ENCODE data around the gene USP53. TPM values are rescaled to one million over a fixed set of nuclear protein-coding genes. Genes with fewer than 3 reads are reported as not detected.
"Not testable (repeated sequence)": the region's sequence is repeated elsewhere in the genome, so short reads cannot be mapped to it uniquely, and the experiment has no call there.

USP53 gene
- total RNA-seq, 4 donors from 2014 or later, result 34.2 to 56.4 (median 44.8) TPM

- DNase-seq (ENCODE audit: low spot score in 2 of 2), result no peak
- WGBS, 2 donors, result 70 to 72% methylated on average over 2 of the region's 2 CpGs
- TF ChIP-seq, protein P1, sequence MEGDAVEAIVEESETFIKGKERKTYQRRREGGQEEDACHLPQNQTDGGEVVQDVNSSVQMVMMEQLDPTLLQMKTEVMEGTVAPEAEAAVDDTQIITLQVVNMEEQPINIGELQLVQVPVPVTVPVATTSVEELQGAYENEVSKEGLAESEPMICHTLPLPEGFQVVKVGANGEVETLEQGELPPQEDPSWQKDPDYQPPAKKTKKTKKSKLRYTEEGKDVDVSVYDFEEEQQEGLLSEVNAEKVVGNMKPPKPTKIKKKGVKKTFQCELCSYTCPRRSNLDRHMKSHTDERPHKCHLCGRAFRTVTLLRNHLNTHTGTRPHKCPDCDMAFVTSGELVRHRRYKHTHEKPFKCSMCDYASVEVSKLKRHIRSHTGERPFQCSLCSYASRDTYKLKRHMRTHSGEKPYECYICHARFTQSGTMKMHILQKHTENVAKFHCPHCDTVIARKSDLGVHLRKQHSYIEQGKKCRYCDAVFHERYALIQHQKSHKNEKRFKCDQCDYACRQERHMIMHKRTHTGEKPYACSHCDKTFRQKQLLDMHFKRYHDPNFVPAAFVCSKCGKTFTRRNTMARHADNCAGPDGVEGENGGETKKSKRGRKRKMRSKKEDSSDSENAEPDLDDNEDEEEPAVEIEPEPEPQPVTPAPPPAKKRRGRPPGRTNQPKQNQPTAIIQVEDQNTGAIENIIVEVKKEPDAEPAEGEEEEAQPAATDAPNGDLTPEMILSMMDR (IDR thresholded peaks at IDR 0.05), result no peak
- no peak for TF ChIP-seq POLR2A (IDR thresholded peaks at IDR 0.05)
- intact Hi-C loops (cut with DNase I; ENCODE audit: low total_unique reads), result loop anchor here (10.0 kb wide), 1 partner anchor 740 kb away; no protein-coding TSS in a partner anchor
- H3K4me3 ChIP-seq (ENCODE audit: low read depth, poor library complexity, severe bottlenecking), result no peak overlapping the region
These were observed 102.5 kb downstream of the USP53 start for GRCh38 chr4:119315036-119315435.

DNA sequence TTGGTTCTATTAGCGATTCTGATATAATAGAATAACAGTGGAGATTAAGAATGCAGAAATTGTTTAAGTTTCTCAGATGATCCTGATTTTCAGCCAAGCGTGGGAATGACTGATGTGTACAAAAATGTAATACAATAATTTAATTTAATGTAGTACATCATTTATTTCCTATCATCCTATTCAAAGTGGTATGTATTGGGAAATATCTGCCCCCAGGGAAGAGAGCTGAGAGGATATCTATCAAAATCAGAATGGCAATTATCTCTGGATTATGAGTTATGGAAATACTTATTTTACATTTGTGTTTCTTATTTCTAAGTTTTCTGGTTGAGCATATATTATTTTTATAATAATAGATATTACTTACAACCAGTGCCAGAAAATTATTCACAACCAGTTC is 105.5 kb downstream of the USP53 start:
- intact Hi-C loops (cut with DNase I; ENCODE audit: low total_unique reads), result loop anchor here (10.0 kb wide), 1 partner anchor 737 kb away; no protein-coding TSS in a partner anchor
- TF ChIP-seq, protein P1 (IDR thresholded peaks at IDR 0.05), result no peak
- TF ChIP-seq POLR2A (IDR thresholded peaks at IDR 0.05), result no peak

DNA sequence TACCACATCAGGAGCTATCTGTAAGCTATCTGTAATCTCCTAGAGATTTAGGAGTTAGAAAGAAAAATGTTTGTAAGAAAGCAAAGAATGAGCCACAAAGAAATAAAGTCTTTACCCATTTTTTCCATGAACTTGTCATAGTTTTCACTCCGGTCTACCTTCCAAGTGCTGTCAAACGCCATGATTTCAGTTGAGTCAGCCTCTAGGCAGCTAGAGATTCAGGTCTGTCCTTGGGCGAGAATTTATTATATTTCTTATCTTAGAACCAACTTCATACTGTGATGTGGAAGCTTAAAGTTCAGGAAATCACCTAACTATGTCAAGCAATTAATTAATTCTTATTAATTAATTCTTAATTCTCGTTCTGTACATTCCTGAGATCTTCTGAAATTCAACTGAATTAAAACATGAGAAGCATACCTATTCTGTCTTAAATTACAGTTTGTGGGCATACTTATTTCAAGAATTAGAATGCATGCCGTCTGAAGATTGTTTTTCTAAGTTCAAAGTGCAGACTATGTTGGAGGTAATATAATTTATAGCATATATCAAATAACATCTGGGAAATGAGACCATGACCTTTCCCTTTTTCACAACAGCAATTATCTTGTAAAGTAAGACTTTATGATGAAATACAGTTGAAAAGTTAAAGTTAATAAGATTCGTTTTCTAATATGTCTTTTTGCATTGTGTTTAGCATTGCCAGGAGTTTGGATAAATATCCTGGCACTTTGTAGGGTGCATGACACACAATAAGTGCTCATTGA is 109.6 kb downstream of the USP53 start, which contains the start of gene FABP2:
Gene FABP2 (minus strand): TSS at position 218 of the 767 bp plus-strand sequence. CDS start 36 bp downstream, at position 182.
- DNase-seq (ENCODE audit: low spot score in 2 of 2), result no peak
- TF ChIP-seq, protein P1 (IDR thresholded peaks at IDR 0.05), result no peak
- no peak for TF ChIP-seq POLR2A (IDR thresholded peaks at IDR 0.05)
- H3K4me3 ChIP-seq (ENCODE audit: low read depth, poor library complexity, severe bottlenecking), result no peak within 1 kb of the TSS
- WGBS, 2 donors, result 65 to 67% methylated on average over 6 of the region's 6 CpGs
- intact Hi-C loops (cut with DNase I; ENCODE audit: low total_unique reads), result no loop called here

More for the DNA sequence above, 105.5 kb downstream of the USP53 start:
- 66 to 67% methylated on average over 2 of the region's 2 CpGs for WGBS, 2 donors
- no peak for DNase-seq (ENCODE audit: low spot score in 2 of 2)
- no peak overlapping the region for H3K4me3 ChIP-seq (ENCODE audit: low read depth, poor library complexity, severe bottlenecking)

DNA sequence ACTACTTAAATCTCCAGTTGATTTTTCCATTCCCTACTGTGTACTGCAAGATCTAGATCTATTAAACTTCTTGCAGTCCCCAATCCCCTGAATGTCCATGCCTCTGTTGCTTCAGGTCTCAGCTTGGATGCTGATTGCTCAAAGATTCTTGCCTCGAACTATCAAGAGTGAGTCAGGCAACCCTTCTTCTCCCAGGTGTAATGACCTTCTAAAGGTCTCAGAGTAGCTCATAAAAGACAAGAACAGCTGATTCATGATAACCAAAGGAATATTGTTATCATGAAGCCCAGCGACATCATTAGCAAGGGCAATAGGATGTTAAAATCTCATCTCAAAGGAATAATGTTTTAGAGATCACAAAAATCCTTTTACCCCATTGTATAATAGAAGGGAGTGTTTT is 116.2 kb downstream of the USP53 start:
- WGBS, 2 donors, result 75 to 83% methylated on average over 2 of the region's 2 CpGs
- intact Hi-C loops (cut with DNase I; ENCODE audit: low total_unique reads), result no loop called here
- DNase-seq (ENCODE audit: low spot score in 2 of 2), result no peak
- H3K4me3 ChIP-seq (ENCODE audit: low read depth, poor library complexity, severe bottlenecking), result no peak overlapping the region
- TF ChIP-seq POLR2A (IDR thresholded peaks at IDR 0.05), result no peak
- TF ChIP-seq, protein P1 (IDR thresholded peaks at IDR 0.05), result no peak

GRCh38 chr4:119329835-119330620 is 117.5 kb downstream of the USP53 start:
- 54% methylated on average over 2 of the region's 2 CpGs for WGBS, 2 donors
- DNase-seq (ENCODE audit: low spot score in 2 of 2), result no peak
- TF ChIP-seq POLR2A (IDR thresholded peaks at IDR 0.05), result no peak
- TF ChIP-seq, protein P1 (IDR thresholded peaks at IDR 0.05), result no peak
- intact Hi-C loops (cut with DNase I; ENCODE audit: low total_unique reads), result no loop called here
- H3K4me3 ChIP-seq (ENCODE audit: low read depth, poor library complexity, severe bottlenecking), result no peak overlapping the region

DNA sequence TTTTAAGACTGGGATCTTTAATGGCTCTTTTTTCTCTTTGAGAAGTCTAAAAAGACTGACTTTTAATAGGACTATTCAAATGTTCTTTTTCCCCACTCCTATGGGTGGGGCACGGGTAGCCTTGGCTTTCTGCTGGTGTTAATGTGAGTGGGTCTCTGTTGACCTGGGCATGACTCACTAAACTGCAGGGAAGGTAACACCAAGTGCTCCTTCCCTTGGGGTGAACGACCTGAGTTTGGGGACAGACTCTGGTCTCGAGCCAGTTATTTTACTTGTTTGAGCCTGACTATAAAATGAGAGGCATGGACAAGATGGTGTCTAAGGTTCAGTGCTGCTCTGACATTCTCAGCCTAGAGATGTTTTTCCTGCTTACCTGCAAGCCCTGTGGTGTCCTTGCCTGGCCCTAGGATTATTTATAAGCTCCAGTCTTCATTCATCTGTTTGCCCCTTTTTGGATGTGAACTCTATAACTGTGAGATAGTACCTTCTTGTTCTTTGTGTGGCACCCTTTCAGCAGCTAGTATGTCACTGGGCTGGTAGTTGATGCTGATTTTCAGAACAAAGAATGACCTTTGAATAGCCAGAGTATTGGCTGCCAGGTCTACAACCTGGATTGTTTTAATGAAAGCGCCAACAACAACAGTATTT is 123.9 kb downstream of the USP53 start:
- DNase-seq (ENCODE audit: low spot score in 2 of 2); intact Hi-C loops (cut with DNase I; ENCODE audit: low total_unique reads); H3K4me3 ChIP-seq (ENCODE audit: low read depth, poor library complexity, severe bottlenecking): not testable (repeated sequence)
- WGBS, 2 donors, result 77 to 86% methylated on average over 3 to 4 of the region's 4 CpGs
